ENCODE measurements around the gene CUX1. TPM values are rescaled to one million over a fixed set of nuclear protein-coding genes. Genes with fewer than 3 reads are reported as not detected.

CUX1 gene
- total and polyA plus RNA-seq, 10 of the 15 experiments (the other 5 are each of a cell fraction or from before 2014, with no cell fraction given): 6.1 to 48.6 (median 25.9) TPM

DNA sequence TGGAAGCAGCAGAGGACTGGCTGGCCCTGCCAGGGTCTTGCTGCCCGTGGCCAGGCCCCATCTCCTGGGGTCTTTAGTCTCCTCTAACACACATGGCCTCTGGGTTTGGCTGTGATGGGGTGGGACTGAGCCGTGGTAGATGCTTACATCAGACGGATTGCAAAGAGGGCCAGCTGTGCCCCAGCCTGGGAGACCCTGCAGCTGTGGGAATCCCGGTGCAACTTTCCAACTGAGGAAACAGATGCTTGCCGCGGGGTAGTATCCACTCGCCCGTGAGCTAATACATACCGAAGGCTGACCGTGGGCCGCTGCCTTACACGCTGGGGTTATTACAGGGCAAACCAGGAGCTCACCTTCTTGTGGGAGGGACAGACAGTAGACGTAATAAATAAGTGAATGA, 445.1 kb downstream of the CUX1 start:
- FAIRE-seq: no peak
- no peaks in the 10 kb centered on the region for H3K9me3 ChIP-seq (replicated peaks; ENCODE audit: control insufficient read depth, insufficient read depth, low read length)
- no peak overlapping the region for H2AFZ ChIP-seq (ENCODE audit: control insufficient read depth, low read depth, low read length)
- DNase-seq (ENCODE audit: low read depth, low spot score): no peak
- RAD21 ChIA-PET (ENCODE audit: unreplicated experiment): interaction anchor here (0.7 kb wide), 1 partner anchor 719 kb away, joined by 4 read pairs; no protein-coding TSS in a partner anchor
- H4K20me1 ChIP-seq (ENCODE audit: control insufficient read depth, insufficient read depth): no peaks in the 10 kb centered on the region
- H3K9ac ChIP-seq (ENCODE audit: control insufficient read depth, insufficient read depth, low read length): no peak overlapping the region
- TF ChIP-seq SUZ12 (IDR thresholded peaks at IDR 0.05; ENCODE audit: unreplicated experiment): no peak
- TF ChIP-seq NFXL1 (IDR thresholded peaks at IDR 0.05; ENCODE audit: borderline replicate concordance): no peak
- TF ChIP-seq KAT2A (conservative IDR thresholded peaks at IDR 0.05; ENCODE audit: control insufficient read depth, low read depth, low read length): no peak
- TF ChIP-seq FOXK2 (IDR thresholded peaks at IDR 0.05): no peak
- TF ChIP-seq TAF1 (IDR thresholded peaks at IDR 0.05; ENCODE audit: borderline replicate concordance, low read depth, low read length): no peak
- TF ChIP-seq RAD51 (IDR thresholded peaks at IDR 0.05): no peak
- TF ChIP-seq, protein P1, sequence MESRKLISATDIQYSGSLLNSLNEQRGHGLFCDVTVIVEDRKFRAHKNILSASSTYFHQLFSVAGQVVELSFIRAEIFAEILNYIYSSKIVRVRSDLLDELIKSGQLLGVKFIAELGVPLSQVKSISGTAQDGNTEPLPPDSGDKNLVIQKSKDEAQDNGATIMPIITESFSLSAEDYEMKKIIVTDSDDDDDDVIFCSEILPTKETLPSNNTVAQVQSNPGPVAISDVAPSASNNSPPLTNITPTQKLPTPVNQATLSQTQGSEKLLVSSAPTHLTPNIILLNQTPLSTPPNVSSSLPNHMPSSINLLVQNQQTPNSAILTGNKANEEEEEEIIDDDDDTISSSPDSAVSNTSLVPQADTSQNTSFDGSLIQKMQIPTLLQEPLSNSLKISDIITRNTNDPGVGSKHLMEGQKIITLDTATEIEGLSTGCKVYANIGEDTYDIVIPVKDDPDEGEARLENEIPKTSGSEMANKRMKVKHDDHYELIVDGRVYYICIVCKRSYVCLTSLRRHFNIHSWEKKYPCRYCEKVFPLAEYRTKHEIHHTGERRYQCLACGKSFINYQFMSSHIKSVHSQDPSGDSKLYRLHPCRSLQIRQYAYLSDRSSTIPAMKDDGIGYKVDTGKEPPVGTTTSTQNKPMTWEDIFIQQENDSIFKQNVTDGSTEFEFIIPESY (IDR thresholded peaks at IDR 0.05): no peak
- TF ChIP-seq IKZF1 (conservative IDR thresholded peaks at IDR 0.05): no peak
- intact Hi-C loops (cut with micrococcal nuclease; ENCODE audit: unreplicated experiment): no loop called here
- in situ Hi-C loops (cut with MboI): loop anchor here (25.0 kb wide), 1 partner anchor 900 kb away; the partner anchor contains the start of gene COL26A1
- POLR2A ChIA-PET: no interaction called here
- no peaks in the 10 kb centered on the region for H3K27me3 ChIP-seq (replicated peaks in 1 of 2; ENCODE audit: control insufficient read depth in 2 of 2, insufficient read depth in 2 of 2, low read length in 1 of 2)
- no peaks in the 10 kb centered on the region for H3K79me2 ChIP-seq (ENCODE audit: control insufficient read depth, insufficient read depth, low read length)
- CTCF ChIA-PET: no interaction called here
- no TSS peak for BruUV-seq (replicated peaks)
- 72% methylated on average over 13 of the region's 13 CpGs for WGBS (ENCODE audit: insufficient coverage, insufficient replicate concordance, low lambda C conversion rate, missing lambda C conversion rate)
- H3K4me1 ChIP-seq (ENCODE audit: control insufficient read depth, insufficient read depth, low read length): no peaks in the 10 kb centered on the region
- H3K36me3 ChIP-seq (ENCODE audit: control insufficient read depth in 2 of 2, insufficient read depth in 2 of 2, low read length in 1 of 2): no peaks in the 10 kb centered on the region
- H3K4me2 ChIP-seq (ENCODE audit: control insufficient read depth, insufficient read depth): no peak overlapping the region
- no peak overlapping the region for H3K27ac ChIP-seq (ENCODE audit: control insufficient read depth, insufficient read depth)
- H3K4me3 ChIP-seq: no peak overlapping the region
- no peak for ATAC-seq
- SMC1A ChIA-PET (ENCODE audit: uncharacterized antibody, unreplicated experiment): interaction anchor here (0.6 to 0.9 kb wide), 2 partner anchors 280 to 660 kb away, joined by 3 read pairs; no protein-coding TSS in a partner anchor
